ENCODE measurements around the gene APOC4.
"Not testable (repeated sequence)": the region's sequence is repeated elsewhere in the genome, so short reads cannot be mapped to it uniquely, and the experiment has no call there.

The APOC4 gene

DNA sequence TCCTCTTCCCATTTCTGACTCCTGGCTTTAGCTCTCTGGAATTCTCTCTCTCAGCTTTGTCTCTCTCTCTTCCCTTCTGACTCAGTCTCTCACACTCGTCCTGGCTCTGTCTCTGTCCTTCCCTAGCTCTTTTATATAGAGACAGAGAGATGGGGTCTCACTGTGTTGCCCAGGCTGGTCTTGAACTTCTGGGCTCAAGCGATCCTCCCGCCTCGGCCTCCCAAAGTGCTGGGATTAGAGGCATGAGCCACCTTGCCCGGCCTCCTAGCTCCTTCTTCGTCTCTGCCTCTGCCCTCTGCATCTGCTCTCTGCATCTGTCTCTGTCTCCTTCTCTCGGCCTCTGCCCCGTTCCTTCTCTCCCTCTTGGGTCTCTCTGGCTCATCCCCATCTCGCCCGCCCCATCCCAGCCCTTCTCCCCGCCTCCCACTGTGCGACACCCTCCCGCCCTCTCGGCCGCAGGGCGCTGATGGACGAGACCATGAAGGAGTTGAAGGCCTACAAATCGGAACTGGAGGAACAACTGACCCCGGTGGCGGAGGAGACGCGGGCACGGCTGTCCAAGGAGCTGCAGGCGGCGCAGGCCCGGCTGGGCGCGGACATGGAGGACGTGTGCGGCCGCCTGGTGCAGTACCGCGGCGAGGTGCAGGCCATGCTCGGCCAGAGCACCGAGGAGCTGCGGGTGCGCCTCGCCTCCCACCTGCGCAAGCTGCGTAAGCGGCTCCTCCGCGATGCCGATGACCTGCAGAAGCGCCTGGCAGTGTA lies 33.8 kb upstream of the APOC4 start:
- TF ChIP-seq, protein P1, sequence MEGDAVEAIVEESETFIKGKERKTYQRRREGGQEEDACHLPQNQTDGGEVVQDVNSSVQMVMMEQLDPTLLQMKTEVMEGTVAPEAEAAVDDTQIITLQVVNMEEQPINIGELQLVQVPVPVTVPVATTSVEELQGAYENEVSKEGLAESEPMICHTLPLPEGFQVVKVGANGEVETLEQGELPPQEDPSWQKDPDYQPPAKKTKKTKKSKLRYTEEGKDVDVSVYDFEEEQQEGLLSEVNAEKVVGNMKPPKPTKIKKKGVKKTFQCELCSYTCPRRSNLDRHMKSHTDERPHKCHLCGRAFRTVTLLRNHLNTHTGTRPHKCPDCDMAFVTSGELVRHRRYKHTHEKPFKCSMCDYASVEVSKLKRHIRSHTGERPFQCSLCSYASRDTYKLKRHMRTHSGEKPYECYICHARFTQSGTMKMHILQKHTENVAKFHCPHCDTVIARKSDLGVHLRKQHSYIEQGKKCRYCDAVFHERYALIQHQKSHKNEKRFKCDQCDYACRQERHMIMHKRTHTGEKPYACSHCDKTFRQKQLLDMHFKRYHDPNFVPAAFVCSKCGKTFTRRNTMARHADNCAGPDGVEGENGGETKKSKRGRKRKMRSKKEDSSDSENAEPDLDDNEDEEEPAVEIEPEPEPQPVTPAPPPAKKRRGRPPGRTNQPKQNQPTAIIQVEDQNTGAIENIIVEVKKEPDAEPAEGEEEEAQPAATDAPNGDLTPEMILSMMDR (conservative IDR thresholded peaks at IDR 0.05; ENCODE audit: low read depth, low read length): no peak
- no peak for DNase-seq (ENCODE audit: low read depth)
- H3K4me3 ChIP-seq (ENCODE audit: low read length): no peak overlapping the region

DNA sequence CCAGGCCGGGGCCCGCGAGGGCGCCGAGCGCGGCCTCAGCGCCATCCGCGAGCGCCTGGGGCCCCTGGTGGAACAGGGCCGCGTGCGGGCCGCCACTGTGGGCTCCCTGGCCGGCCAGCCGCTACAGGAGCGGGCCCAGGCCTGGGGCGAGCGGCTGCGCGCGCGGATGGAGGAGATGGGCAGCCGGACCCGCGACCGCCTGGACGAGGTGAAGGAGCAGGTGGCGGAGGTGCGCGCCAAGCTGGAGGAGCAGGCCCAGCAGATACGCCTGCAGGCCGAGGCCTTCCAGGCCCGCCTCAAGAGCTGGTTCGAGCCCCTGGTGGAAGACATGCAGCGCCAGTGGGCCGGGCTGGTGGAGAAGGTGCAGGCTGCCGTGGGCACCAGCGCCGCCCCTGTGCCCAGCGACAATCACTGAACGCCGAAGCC lies 33.2 kb upstream of the APOC4 start:
- no peak for DNase-seq (ENCODE audit: low read depth)
- H3K4me3 ChIP-seq (ENCODE audit: low read length): no peak overlapping the region
- TF ChIP-seq, protein P1 (conservative IDR thresholded peaks at IDR 0.05; ENCODE audit: low read depth, low read length): no peak

DNA sequence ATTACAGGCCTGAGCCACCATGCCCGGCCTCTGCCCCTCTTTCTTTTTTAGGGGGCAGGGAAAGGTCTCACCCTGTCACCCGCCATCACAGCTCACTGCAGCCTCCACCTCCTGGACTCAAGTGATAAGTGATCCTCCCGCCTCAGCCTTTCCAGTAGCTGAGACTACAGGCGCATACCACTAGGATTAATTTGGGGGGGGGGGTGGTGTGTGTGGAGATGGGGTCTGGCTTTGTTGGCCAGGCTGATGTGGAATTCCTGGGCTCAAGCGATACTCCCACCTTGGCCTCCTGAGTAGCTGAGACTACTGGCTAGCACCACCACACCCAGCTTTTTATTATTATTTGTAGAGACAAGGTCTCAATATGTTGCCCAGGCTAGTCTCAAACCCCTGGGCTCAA lies 32.3 kb upstream of the APOC4 start:
- TF ChIP-seq, protein P1 (conservative IDR thresholded peaks at IDR 0.05; ENCODE audit: low read depth, low read length): no peak
- no peak overlapping the region for H3K4me3 ChIP-seq (ENCODE audit: low read length)
- DNase-seq (ENCODE audit: low read depth): no peak

DNA sequence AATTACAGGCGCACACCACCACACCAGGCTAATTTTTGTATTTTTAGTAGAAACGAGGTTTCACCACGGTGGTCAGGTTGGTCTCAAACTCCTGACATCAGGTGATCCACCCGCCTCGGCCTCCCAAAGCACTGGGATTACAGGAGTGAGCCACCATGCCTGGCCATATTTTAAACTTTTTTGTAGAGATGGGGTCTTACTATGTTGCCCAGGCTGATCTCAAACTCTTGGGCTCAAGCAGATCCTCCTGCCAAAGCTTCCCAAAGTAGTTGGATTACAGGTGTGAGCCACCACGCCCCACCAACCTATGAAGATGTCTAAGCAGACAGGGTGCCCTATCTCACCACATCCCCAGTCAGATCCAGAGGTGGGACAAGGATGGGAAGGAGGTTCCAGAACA lies 30.1 kb upstream of the APOC4 start:
- DNase-seq (ENCODE audit: low read depth); H3K4me3 ChIP-seq (ENCODE audit: low read length): not testable (repeated sequence)

DNA sequence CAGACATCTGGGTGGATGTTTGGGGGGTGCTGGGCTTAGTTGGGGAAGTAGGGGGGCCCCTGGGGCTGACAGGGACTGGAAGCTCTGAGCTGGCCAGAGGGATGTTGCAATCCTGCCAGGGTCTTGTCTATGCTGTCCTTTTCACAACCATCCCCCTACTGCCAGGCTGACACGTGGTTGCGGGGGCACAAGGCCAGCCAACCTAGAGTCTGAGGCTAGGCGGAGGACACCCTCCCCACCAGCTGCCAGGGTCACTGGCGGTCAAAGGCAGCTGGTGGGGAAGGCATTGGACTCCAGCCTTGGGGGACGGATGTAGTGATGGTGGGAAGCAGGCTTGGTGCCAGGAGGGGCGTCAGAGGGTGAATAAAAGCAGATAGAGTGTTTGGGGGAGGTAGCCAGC lies 29.2 kb upstream of the APOC4 start:
- no peak for DNase-seq (ENCODE audit: low read depth)
- TF ChIP-seq, protein P1 (conservative IDR thresholded peaks at IDR 0.05; ENCODE audit: low read depth, low read length): no peak
- no peak overlapping the region for H3K4me3 ChIP-seq (ENCODE audit: low read length)

DNA sequence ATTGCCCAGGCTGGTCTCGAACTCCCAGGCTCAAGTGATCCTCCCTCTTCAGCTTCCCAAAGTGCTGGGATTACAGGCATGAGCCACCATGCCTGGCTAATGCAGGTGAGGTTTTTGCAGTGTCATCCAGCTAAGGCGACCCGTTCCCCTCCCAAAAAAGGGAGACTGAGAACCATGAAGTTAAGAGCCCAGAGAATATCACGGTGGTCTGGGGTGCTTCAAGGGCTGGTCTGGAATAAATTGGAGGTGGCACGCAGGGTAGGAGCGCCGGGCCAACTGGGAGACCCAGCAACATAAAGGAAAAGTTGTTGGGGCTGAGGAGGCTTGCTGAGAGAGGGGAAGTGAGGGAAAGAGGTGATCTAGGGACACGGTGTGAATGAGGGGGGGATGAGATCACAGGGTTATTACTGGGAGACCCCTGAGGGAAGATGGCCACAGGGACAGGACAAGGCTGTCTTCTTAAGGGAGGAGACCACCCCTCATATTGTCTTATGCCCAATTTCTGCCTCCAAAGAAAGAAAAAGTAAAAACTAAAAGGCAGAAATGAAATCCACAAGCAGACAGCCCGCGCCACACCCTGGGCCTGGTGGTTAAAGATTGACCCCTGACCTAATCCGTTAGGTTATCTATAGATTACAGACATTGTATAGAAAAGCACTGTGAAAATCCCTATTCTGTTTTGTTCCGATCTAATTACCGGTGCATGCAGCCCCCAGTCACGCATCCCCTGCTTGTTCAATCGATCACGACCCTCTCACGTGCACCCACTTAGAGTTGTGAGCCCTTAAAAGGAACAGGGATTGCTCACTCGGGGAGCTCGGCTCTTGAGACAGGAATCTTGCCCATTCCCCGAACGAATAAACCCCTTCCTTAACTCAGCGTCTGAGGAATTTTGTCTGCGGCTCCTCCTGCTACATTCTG lies 28.3 kb upstream of the APOC4 start:
- not testable (repeated sequence) for DNase-seq (ENCODE audit: low read depth)
- peak overlapping the region; percentile 63 for H3K4me3 ChIP-seq (ENCODE audit: low read length)

DNA sequence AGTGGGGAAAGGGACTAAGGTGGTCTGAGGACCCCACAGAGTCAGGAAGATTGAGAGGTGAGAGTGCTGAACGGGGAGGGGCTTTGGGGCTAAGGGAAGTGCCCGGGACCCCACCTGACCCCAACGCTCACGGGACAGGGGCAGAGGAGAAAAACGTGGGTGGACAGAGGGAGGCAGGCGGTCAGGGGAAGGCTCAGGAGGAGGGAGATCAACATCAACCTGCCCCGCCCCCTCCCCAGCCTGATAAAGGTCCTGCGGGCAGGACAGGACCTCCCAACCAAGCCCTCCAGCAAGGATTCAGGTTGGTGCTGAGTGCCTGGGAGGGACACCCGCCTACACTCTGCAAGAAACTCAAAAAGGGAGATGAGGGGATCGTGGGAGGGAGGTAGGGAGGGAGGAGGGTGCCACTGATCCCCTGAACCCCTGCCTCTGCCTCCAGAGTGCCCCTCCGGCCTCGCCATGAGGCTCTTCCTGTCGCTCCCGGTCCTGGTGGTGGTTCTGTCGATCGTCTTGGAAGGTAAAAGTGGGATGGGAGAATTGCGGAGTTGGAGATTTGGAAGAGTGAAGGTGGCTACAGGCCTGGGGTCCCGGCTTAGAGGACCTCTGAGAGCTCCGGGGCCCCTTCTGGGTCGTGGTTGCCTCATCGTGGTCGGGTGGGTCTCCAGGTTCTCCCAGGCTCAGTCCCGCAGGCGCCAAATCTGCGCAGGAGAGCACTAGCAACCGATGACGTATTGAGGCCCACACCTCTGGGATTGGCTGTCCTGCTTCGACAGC lies 27.4 kb upstream of the APOC4 start, which contains the start of gene APOC1:
TSS of gene APOC1 (plus strand) at position 176 of the 774 bp plus-strand sequence. CDS start at position 460, 284 bp downstream.
- H3K4me3 ChIP-seq (ENCODE audit: low read length): peak within 1 kb of the TSS; percentile 63

DNA sequence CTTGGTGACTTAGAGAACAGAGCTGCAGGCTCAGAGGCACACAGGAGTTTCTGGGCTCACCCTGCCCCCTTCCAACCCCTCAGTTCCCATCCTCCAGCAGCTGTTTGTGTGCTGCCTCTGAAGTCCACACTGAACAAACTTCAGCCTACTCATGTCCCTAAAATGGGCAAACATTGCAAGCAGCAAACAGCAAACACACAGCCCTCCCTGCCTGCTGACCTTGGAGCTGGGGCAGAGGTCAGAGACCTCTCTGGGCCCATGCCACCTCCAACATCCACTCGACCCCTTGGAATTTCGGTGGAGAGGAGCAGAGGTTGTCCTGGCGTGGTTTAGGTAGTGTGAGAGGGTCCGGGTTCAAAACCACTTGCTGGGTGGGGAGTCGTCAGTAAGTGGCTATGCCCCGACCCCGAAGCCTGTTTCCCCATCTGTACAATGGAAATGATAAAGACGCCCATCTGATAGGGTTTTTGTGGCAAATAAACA lies 17.8 kb upstream of the APOC4 start:
- H3K4me3 ChIP-seq (ENCODE audit: low read length): no peak overlapping the region
- DNase-seq (ENCODE audit: low read depth): no peak
- TF ChIP-seq, protein P1 (conservative IDR thresholded peaks at IDR 0.05; ENCODE audit: low read depth, low read length): no peak

More for the DNA sequence above, 27.4 kb upstream of the APOC4 start, which contains the start of gene APOC1:
- DNase-seq (ENCODE audit: low read depth): not testable (repeated sequence)

All from retinal pigment epithelial cell (primary cell).